ENCODE measurements around the gene GNLY. TPM values are rescaled to one million over a fixed set of nuclear protein-coding genes. Genes with fewer than 3 reads are reported as not detected.
A peak's percentile ranks its signal among the peaks of the same experiment; 100 is the strongest.
"Not testable (repeated sequence)": the region's sequence is repeated elsewhere in the genome, so short reads cannot be mapped to it uniquely, and the experiment has no call there.

GNLY gene
- total RNA-seq (ENCODE audit: insufficient read depth, low replicate concordance): 2.2 TPM

GRCh38 chr2:85694052-85695025 is at the start of gene GNLY:
TSS of gene GNLY (plus strand) at chr2:85694358. CDS start at chr2:85694419, 61 bp downstream.
- DNase-seq (ENCODE audit: low spot score): no peak

GRCh38 chr2:85644909-85645308 is 49.2 kb upstream of the GNLY start:
- DNase-seq (ENCODE audit: low spot score): no peak

GRCh38 chr2:85646166-85646565 is 48.0 kb upstream of the GNLY start:
- DNase-seq (ENCODE audit: low spot score): no peak

GRCh38 chr2:85647823-85648526 is 46.2 kb upstream of the GNLY start:
- no peak for DNase-seq (ENCODE audit: low spot score)

- DNase-seq (ENCODE audit: low spot score): no peak
These were observed 45.5 kb upstream of the GNLY start for GRCh38 chr2:85648619-85649018.

GRCh38 chr2:85649201-85650190 is 44.7 kb upstream of the GNLY start:
- peak; percentile 39 for DNase-seq (ENCODE audit: low spot score)

GRCh38 chr2:85650456-85650855 is 43.7 kb upstream of the GNLY start:
- no peak for DNase-seq (ENCODE audit: low spot score)

- no peak for DNase-seq (ENCODE audit: low spot score)
These were observed 43.1 kb upstream of the GNLY start for GRCh38 chr2:85651097-85651496.

- no peak for DNase-seq (ENCODE audit: low spot score)
These were observed 42.1 kb upstream of the GNLY start for GRCh38 chr2:85652056-85652455.

- no peak for DNase-seq (ENCODE audit: low spot score)
These were observed 40.2 kb upstream of the GNLY start for GRCh38 chr2:85653996-85654395.

GRCh38 chr2:85655961-85656417 is 38.2 kb upstream of the GNLY start:
- no peak for DNase-seq (ENCODE audit: low spot score)

- DNase-seq (ENCODE audit: low spot score): no peak
These were observed 37.7 kb upstream of the GNLY start for GRCh38 chr2:85656468-85656867.

GRCh38 chr2:85657399-85657798 is 36.8 kb upstream of the GNLY start:
- DNase-seq (ENCODE audit: low spot score): not testable (repeated sequence)

GRCh38 chr2:85659324-85659981 is 34.7 kb upstream of the GNLY start:
- no peak for DNase-seq (ENCODE audit: low spot score)

GRCh38 chr2:85660301-85660700 is 33.9 kb upstream of the GNLY start:
- not testable (repeated sequence) for DNase-seq (ENCODE audit: low spot score)

- DNase-seq (ENCODE audit: low spot score): no peak
These were observed 33.4 kb upstream of the GNLY start for GRCh38 chr2:85660725-85661124.

GRCh38 chr2:85661139-85661858 is 32.9 kb upstream of the GNLY start:
- DNase-seq (ENCODE audit: low spot score): no peak

GRCh38 chr2:85662899-85663593 is 31.1 kb upstream of the GNLY start:
- no peak for DNase-seq (ENCODE audit: low spot score)
